Measurements from ENCODE around the gene UBE2Q2.
"Not testable (repeated sequence)": the region's sequence is repeated elsewhere in the genome, so short reads cannot be mapped to it uniquely, and the experiment has no call there.

UBE2Q2 gene

DNA sequence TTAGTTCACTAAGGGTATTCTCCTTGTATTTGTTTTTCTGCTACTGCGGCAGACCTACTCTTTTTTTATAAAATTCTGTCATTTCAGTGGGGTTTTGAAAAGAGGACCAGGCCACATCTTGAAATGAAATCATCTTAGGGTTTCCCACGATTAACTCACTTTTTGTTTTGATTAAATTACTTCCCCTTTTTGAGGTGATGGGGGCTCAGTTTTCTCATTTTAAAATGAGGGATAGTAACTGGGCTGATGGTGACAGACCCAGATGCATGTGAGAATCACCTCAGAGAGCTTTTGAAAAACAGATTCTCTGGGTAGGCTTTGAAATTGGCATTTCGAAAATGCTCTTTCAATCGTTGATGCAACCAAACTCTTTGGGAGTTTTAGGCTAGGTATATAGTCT is 24.2 kb downstream of the UBE2Q2 start:
- no peak for DNase-seq

- DNase-seq = no peak
These were observed 24.8 kb downstream of the UBE2Q2 start for GRCh38 chr15:75868019-75868418.

- no peak for DNase-seq
These were observed 26.2 kb downstream of the UBE2Q2 start for GRCh38 chr15:75869446-75869845.

DNA sequence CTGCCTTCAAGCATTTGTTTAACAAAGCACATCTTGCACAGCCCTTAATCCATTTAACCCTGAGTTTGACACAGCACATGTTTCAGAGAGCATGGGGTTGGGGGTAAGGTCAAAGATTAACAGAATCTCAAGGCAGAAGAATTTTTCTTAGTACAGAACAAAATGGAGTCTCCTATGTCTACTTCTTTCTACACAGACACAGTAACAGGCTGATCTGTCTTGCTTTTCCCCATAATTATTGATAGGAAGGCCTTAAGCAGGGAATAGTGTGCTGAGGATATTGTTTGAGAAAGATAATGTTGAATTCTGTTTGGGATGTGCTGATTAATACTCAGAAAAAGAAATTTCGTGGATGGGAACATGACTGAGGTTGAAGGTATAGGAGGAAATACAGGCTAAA is 28.3 kb downstream of the UBE2Q2 start:
- DNase-seq = not testable (repeated sequence)

DNA sequence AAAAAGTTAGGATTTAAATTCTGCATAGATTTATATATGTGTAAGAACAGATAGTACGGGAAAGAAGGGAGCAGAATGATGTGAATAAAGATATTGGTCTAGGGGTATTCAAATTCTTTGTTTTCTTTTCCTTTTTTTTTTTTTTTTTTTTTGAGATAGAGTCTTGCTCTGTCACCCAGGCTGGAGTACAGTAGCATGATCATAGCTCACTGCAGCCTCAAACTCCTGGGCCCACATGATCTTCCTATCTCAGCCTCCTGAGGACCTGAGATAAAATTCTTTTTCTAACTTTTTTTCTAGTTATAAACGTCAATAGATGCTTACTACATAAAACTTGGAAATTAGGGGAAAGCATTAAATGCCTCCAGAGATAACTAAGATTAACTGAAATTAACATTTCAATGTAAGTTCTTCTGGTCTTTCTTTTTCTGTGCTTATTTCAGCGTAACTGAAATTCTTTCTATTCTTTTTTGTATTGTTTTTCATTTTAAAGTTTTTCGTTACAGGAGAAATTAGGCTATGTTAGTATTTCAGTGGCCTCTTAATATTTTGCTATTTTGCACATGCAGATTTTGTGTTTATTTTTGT is 29.2 kb downstream of the UBE2Q2 start:
- DNase-seq = no peak

GRCh38 chr15:75884041-75884440 is 40.8 kb downstream of the UBE2Q2 start:
- no peak for DNase-seq

GRCh38 chr15:75887178-75887577 is 43.9 kb downstream of the UBE2Q2 start:
- no peak for DNase-seq

- DNase-seq = no peak
These were observed 48.6 kb downstream of the UBE2Q2 start for GRCh38 chr15:75891895-75892294.

DNA sequence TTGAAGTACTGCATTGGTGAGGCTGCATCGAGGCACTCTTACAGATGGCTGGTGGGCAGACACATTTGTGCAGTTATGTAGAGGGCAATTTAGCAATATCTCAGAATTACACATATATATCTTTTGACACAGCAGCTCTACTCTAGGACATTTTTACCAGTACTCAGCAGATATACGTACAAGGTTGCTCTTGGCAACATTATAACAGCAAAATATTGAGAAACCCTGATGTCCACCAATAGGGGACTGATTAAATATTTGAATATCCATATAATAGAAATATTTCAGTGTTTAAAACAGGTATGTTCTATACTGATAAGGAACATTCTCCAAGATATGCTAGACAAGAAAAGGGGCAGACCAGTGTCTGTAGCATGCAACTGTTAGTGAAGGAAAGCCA is 52.5 kb downstream of the UBE2Q2 start:
- no peak for DNase-seq

DNA sequence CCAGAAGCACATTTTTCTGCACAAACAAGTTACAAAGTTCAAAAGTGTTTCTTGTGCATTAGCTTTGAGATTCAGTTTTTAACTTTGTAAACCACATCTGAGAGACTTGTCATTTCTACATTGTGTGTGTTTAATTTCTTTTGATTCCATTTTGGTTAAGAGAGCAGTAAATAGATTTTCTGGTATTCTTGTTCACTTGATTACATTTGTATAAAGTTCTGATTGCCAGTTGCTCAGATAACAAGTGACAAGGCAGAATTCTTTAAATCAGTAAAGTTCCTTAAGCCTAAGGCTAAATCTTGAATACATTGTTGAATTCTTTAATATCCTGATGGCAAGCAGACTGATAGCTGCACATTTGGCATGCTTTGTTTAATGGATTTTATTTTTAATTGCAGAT is 57.3 kb downstream of the UBE2Q2 start:
- no peak for DNase-seq

- DNase-seq = no peak
These were observed 58.9 kb downstream of the UBE2Q2 start for GRCh38 chr15:75902129-75902557.

DNA sequence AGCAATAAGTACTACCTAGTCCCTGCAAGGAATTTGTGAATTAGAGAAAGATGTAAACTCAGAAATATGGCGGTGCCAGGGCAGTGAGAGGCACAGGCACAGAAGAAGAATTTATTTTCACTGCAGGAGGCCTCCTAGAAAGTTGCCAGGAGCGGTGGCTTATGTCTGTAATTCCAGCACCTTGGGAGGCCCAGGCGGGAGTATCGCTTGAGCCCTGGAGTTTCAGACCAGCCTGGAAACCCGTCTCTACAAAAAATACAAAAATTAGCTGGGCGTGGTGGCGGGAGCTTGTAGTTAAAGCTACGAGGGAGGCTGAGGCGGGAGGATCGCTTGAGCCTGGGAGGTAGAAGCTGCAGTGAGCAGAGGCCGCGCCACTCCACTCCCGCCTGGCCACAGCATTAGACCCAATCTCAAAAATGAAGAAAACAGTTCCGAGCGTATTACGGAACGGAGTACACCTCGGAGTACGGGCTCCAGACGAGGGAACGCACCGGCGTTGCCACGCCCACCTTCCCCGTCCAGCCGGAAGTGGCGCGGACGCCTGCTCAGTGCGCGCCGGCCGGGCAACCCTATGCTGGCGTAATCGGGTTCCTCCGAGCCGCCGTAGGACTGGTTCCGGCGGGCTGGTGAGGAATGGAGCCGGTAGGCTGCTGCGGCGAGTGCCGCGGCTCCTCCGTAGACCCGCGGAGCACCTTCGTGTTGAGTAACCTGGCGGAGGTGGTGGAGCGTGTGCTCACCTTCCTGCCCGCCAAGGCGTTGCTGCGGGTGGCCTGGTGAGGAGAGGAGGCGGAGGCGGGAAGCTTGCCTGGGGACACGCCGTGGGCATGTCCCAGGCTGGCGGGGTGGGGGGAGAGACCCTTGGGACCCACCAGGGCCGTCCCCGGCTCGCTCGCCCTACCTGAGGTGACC is 60.3 kb downstream of the UBE2Q2 start, which contains the start of gene FBXO22:
FBXO22 (plus strand) TSS at position 548 of the 909 bp plus-strand sequence; CDS start at position 634, 86 bp downstream.
- DNase-seq = peak; percentile 73

- no peak for DNase-seq
These were observed 62.0 kb downstream of the UBE2Q2 start for GRCh38 chr15:75905231-75905630.

DNA sequence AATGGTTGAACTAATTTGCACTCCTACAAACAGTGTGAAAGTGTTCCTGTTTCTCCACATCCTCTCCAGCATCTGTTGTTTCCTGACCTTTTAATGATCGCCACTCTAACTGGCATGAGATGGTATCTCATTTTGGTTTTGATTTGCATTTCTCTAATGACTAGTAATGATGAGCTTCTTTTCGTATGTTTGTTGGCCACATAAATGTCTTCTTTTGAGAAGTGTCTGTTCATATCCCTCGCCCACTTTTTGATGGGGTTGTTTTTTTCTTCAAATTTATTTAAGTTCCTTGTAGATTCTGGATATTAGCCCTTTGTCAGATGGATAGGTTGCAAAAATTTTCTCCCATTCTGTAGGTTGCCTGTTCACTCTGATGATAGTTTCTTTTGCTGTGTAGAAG is 67.1 kb downstream of the UBE2Q2 start:
- DNase-seq = not testable (repeated sequence)

GRCh38 chr15:75916978-75917377 is 73.7 kb downstream of the UBE2Q2 start:
- DNase-seq = no peak

DNA sequence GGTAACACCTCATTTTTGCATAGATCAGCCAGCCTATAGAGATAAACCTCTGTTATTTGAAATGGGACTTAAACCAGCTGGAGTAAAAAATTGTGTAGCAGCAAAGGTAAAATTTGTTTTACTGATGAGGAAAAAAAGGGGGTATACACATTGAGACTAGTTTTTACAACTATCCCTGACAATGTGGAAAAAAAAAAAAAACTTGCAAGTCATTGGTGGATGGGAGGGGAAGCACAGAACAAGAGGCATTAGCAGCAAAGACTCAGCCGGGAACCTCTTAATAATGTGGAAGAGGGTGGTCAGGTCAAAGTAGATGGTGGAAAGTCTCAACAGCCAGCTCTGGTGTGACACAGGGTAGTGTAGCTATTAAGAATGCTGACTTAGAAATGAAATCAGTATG is 74.9 kb downstream of the UBE2Q2 start:
- DNase-seq = no peak

DNA sequence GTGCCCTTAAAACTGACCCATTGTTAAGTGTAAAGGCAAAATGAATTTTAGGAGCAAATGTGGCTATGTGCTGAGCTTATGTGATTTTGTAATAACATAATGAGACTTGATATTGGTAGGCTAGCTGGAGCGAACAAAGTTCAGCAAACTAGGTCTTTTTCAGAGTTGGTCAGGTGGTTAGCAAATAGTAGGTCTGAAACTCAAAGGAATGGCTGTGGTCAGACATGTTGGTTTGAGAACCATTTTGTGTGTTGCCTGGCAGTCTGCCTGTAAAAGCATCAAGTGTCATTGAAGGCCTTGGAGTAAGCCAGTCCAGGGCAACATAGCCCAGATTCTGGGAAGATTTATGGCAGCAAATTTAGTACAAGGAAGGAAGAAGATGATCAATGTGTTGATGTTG is 76.8 kb downstream of the UBE2Q2 start:
- DNase-seq = no peak

DNA sequence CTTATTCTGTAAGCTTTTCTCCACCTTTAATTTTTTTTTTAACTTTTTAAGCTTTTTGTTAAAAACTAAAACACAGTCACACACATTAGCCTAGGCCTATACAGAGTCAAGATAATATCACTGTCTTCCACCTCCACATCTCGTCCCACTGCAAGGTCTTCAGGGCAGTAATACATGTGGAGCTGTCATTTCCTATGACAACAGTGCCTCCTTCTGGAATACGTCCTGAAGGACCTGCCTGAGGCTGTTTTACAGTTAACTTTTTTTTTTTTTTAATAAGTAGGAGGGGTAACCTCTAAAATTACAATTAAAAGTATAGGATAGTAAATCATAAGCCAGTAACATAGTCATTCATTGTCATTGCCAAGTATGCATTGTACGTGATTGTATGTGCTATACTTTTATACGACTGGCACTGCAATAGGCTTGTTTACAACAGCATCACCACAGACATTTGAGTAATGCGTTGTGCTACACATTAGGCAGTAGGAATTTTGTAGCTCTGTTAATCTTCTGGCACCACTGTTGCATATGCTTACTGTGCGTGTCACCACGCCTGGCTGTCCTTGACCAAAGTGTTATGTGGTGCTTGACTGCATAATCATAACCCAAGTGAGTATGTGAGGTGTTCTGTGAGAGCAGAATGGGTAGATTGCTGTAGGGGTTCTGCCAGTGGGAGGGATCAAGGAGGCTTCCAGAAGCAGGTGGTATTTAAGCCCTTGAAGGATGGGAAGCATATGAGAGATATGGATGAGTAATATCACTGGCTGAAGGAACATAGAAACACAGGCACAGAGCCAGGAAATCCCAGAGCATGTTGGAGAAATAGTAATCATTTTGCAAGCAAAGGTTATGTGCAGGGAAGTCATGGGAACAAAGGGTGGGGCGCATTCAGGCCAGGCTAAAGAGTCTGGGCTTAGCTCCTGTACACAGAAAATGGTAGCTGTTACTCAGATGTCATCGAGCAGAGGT is 78.8 kb downstream of the UBE2Q2 start:
- DNase-seq = peak; percentile 2

DNA sequence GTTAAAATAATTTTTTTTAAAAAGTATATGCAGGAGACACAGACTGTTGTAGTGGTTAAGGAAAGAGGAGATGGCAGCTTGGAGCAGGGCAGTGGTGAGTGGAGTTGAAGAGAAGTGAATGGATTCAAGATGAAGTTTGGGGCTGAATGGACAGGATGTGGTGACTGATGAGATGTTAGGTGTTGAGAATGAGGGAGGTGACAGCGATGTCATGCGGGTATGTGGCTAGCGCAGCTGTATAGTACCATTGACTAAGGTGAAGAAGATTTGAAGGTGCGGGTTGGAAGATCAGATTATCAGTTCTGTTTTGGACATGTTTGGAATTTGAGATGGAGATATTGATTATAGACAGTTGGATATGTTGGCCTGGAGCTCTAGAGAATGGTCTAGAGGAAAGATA is 80.5 kb downstream of the UBE2Q2 start:
- no peak for DNase-seq

DNA sequence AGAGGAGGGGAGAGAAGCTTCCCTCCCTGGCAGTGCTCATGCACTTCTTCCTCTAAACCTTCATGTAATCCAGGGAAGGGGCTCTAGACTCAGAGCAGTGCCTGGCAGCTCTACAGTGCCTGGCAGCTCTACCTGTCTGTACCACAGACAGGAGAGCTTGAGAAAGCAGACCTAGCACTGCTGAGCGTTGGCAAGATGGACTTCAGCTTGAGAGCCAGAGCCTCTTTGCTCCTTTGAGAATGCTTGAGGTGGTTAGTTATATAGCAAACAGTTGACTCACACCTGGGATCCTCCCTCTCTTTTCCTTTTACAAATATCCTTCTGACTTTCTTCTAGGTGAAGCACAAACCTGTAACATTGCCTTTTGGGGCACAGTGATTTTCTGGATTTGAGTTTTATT is 81.3 kb downstream of the UBE2Q2 start:
- no peak for DNase-seq

- DNase-seq = no peak
These were observed 82.2 kb downstream of the UBE2Q2 start for GRCh38 chr15:75925440-75925839.

DNA sequence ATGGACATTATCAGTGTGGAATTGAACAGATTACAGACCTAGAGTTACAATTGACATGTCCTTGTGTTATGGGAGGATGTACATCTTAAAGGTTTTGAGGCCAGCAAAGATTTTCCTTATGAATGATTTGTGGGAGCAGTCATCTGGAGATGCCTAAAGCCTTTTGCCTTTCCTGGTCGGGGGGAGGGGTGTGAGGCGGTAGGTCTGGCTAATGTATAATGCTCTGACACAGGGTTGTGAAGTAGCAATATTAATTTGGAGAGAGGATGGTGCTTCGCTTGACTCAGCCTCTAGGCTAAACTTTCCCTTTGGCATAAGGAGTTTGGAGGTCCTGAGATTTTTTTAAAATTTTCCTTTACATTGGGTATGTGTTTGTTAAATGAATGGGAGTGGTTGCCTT is 83.7 kb downstream of the UBE2Q2 start:
- DNase-seq = no peak

- DNase-seq = no peak
These were observed 84.4 kb downstream of the UBE2Q2 start for GRCh38 chr15:75927601-75928000.
